GM12892 (cell line): ENCODE measurements around the gene FREM2.

Experiments
- POLR2A ChIP-seq: IDR thresholded peaks from 2 replicates; pipeline ENCODE4 v1.6.1; 2011; ENCODE audit warnings: low read depth, low read length, control low read depth
- POLR2AphosphoS5 ChIP-seq: IDR thresholded peaks from 2 replicates; pipeline ENCODE4 v1.6.1; 2011; ENCODE audit warnings: low read depth, low read length, control low read depth

- no peak for TF ChIP-seq POLR2A
- no peak for TF ChIP-seq POLR2AphosphoS5
Observed at GRCh38 chr13:38804536-38804935, 117.7 kb downstream of the FREM2 start.
